K562 (cell line): Measurements from ENCODE around the gene CADPS2. TPM values are rescaled to one million over a fixed set of nuclear protein-coding genes. Genes with fewer than 3 reads are reported as not detected.

Experiments used
- ATAC-seq: fragments of 200-7000 bp; cut with Tn5 transposase; 3 replicates; pipeline ENCODE4 v1.9.1; 2020; ENCODE audit warnings: moderate library complexity
- BruUV-seq: library from RNA; stranded (reverse); fragments of 400-500 nt; replicated peaks from 2 replicates; lab custom pipeline; 2021; lab: Mats Ljungman, UMichigan
- CTCF ChIA-PET: fragments of 300-600 bp; formaldehyde crosslinking; extraction: SDS; loops from one replicate; lab custom pipeline; 2021; ENCODE audit warnings: low intra/inter-chr PET ratio; lab: Yijun Ruan, JAX
- POLR2A ChIA-PET: fragments of 300-600, 350-650 bp; sonication (Branson Sonifier 250); formaldehyde crosslinking; extraction: SDS; loops from one replicate; lab custom pipeline; 2021; ENCODE audit warnings: antibody characterized with exemption, inconsistent platforms; lab: Yijun Ruan, JAX
- DNase-seq, 4 experiments: peaks; one replicate each; pipeline versions ENCODE4 v3.0.0 to v3.0.0-alpha.2; 2011 to 2018; ENCODE audit warnings: low spot score in 3 of 4, mixed read lengths in 3 of 4; ENCODE audit errors: extremely low read depth in 1 of 4
- FAIRE-seq: peaks from 2 replicates; lab custom pipeline; 2011; peaks lifted over from hg19 to GRCh38; lab: Jason Lieb, UNC
- H2AFZ ChIP-seq: 2 replicates; pipeline ENCODE4 v1.6.0; 2011; ENCODE audit warnings: low read depth, low read length, control low read depth, inconsistent platforms
- H3K27ac ChIP-seq: fragments of 200-600 bp; 3 replicates; pipeline ENCODE4 v1.8.0; 2011; ENCODE audit warnings: low read depth, mild to moderate bottlenecking, control low read depth, inconsistent platforms, low read length, moderate library complexity, mixed read lengths; ENCODE audit errors: extremely low read depth
- H3K27me3 ChIP-seq, 2 experiments: fragments of 300-600 bp in 1 of 2; 2 replicates in 1 of 2; 3 replicates in 1 of 2; pipeline versions ENCODE4 v1.6.0 to v1.8.0; 2011; ENCODE audit warnings: inconsistent platforms in 2 of 2, low read length in 2 of 2, mild to moderate bottlenecking in 1 of 2, mixed read lengths in 1 of 2, moderate library complexity in 1 of 2; ENCODE audit not compliant: control insufficient read depth in 2 of 2, insufficient read depth in 2 of 2
- H3K36me3 ChIP-seq: fragments of 300-600 bp; 3 replicates; pipeline ENCODE4 v1.8.0; 2011; ENCODE audit warnings: mild to moderate bottlenecking, low read length, inconsistent platforms; ENCODE audit not compliant: control insufficient read depth, insufficient read depth
- H3K4me1 ChIP-seq, 2 experiments: fragments of 200-600 bp in 1 of 2; replicated peaks in 1 of 2; 2 replicates in 1 of 2; 3 replicates in 1 of 2; pipeline versions ENCODE4 v1.5.1 to v1.8.0; 2011; ENCODE audit warnings: inconsistent platforms in 2 of 2, low read length in 2 of 2, mild to moderate bottlenecking in 1 of 2, mixed read lengths in 1 of 2, moderate library complexity in 1 of 2; ENCODE audit not compliant: control insufficient read depth in 2 of 2, insufficient read depth in 2 of 2
- H3K4me2 ChIP-seq: 2 replicates; pipeline ENCODE4 v1.6.1; 2011; ENCODE audit warnings: low read length, control low read depth, inconsistent platforms, mixed read lengths; ENCODE audit not compliant: insufficient read depth
- H3K4me3 ChIP-seq: fragments of 200-600 bp; sonication (generic), shearing (Covaris generic); 2 replicates; pipeline ENCODE4 v1.5.1; 2016; ENCODE audit warnings: control low read depth, inconsistent platforms
- H3K79me2 ChIP-seq: fragments of 200-600 bp; 3 replicates; pipeline ENCODE4 v1.8.0; 2011; ENCODE audit warnings: low read length, inconsistent platforms; ENCODE audit not compliant: control insufficient read depth, insufficient read depth
- H3K9ac ChIP-seq, 2 experiments: 2 replicates each; pipeline versions ENCODE4 v1.6.0 to v1.6.1; 2011; ENCODE audit warnings: low read depth in 2 of 2, low read length in 2 of 2, control low read depth in 1 of 2, inconsistent platforms in 1 of 2, mild to moderate bottlenecking in 1 of 2, mixed read lengths in 1 of 2; ENCODE audit not compliant: insufficient read depth in 1 of 2
- H3K9me1 ChIP-seq: one replicate; pipeline ENCODE4 v1.6.0; 2011; ENCODE audit warnings: inconsistent platforms, mild to moderate bottlenecking, low read length, moderate library complexity; ENCODE audit not compliant: control insufficient read depth, insufficient read depth
- H3K9me3 ChIP-seq: replicated peaks from 2 replicates; pipeline ENCODE4 v1.5.1; 2011; ENCODE audit warnings: low read depth, low read length, inconsistent platforms; ENCODE audit not compliant: control insufficient read depth, insufficient read depth
- H4K20me1 ChIP-seq: replicated peaks from 2 replicates; pipeline ENCODE4 v1.6.1; 2011; ENCODE audit warnings: low read length, inconsistent platforms, mixed read lengths; ENCODE audit not compliant: control insufficient read depth, insufficient read depth
- DLX4 ChIP-seq: fragments of 250-450 bp; sonication (Bioruptor Pico); IDR thresholded peaks from 2 replicates; pipeline ENCODE4 v1.6.1; 2021; ENCODE audit warnings: mild to moderate bottlenecking
- FUS ChIP-seq: fragments of 200-400 bp; formaldehyde crosslinking; optimal IDR thresholded peaks from 2 replicates; pipeline ENCODE3; 2017; ENCODE audit warnings: low read depth, low read length
- HDAC6 ChIP-seq: IDR thresholded peaks from 2 replicates; pipeline ENCODE4 v1.6.1; 2012; ENCODE audit warnings: low read depth, mild to moderate bottlenecking, control low read depth, inconsistent platforms, low read length, moderate library complexity
- KHSRP ChIP-seq: fragments of 450-650 bp; IDR thresholded peaks from 2 replicates; pipeline ENCODE4 v1.6.1; 2017
- NFATC3 ChIP-seq: fragments of 450-650 bp; IDR thresholded peaks from 2 replicates; pipeline ENCODE4 v1.6.1; 2017; ENCODE audit warnings: mild to moderate bottlenecking
- ZBTB2 ChIP-seq: fragments of 450-650 bp; IDR thresholded peaks from 2 replicates; pipeline ENCODE4 v1.6.1; 2016; ENCODE audit warnings: antibody characterized with exemption
- ZNF12 ChIP-seq: sonication (generic); formaldehyde crosslinking; IDR thresholded peaks from 2 replicates; pipeline ENCODE4 v1.4.0; 2020; ENCODE audit warnings: mild to moderate bottlenecking, missing genetic modification reagents
- ZNF124 ChIP-seq: sonication (generic); formaldehyde crosslinking; IDR thresholded peaks from 2 replicates; pipeline ENCODE4 v1.8.1; 2022; ENCODE audit warnings: missing genetic modification reagents
- ZNF184 ChIP-seq: sonication (generic); formaldehyde crosslinking; IDR thresholded peaks from 2 replicates; pipeline ENCODE4 v1.5.0; 2020; ENCODE audit warnings: missing genetic modification reagents
- ZNF282 ChIP-seq: sonication (generic); formaldehyde crosslinking; IDR thresholded peaks from 2 replicates; pipeline ENCODE4 v1.8.1; 2023; ENCODE audit warnings: missing genetic modification reagents
- WGBS: fragments of 100-300 bp; shearing (Covaris generic); methylation state at CpG from one replicate; pipeline ENCODE4 v1.1.6; 2016; ENCODE audit warnings: low coverage, mixed read lengths; ENCODE audit not compliant: insufficient coverage; ENCODE audit errors: missing lambda C conversion rate; 5-methylcytosine and 5-hydroxymethylcytosine counted together
- in situ Hi-C: fragments of 300-500 bp; cut with MboI; formaldehyde crosslinking; loops from 4 replicates; pipeline ENCODE4 v1.15.0; 2018; ENCODE audit warnings: inconsistent platforms, mixed read lengths
- intact Hi-C: fragments of 100-400 bp; cut with micrococcal nuclease; formaldehyde crosslinking; loops from 2 replicates; pipeline ENCODE4 v1.14.2; 2022
- polyA plus RNA-seq, 8 experiments: library from polyadenylated mRNA; depleted of rRNA in 4 of 8; stranded (reverse) in 5 of 8; unstranded in 3 of 8; fragments of >200 nt; fragmentation: Nextera tagmentation in 2 of 8; fragmentation: Illumina TruSeq in 1 of 8; extraction: Ambion mirVana in 2 of 8; extraction: Trizol in 1 of 8; gene quantifications; 2 replicates each; pipeline versions ENCODE4 v1.2.1 to v1.2.3, GENCODE V29; 2011 to 2014; ENCODE audit warnings: inconsistent platforms in 1 of 8, missing spikeins in 1 of 8
- total RNA-seq, 7 experiments: library from RNA; depleted of rRNA in 6 of 7; stranded (reverse); fragments of >200 nt in 6 of 7; fragmentation: Illumina TruSeq in 2 of 7; extraction: Trizol in 2 of 7; gene quantifications; 2 replicates each; pipeline versions ENCODE4 v1.2.1 to v1.2.3, GENCODE V29; 2011 to 2021; ENCODE audit warnings: low replicate concordance in 1 of 7
- TF ChIP-seq, protein P1 (sequence below): sonication (generic); formaldehyde crosslinking; IDR thresholded peaks from 2 replicates; pipeline ENCODE4 v1.8.0; 2022; ENCODE audit warnings: mild to moderate bottlenecking, missing genetic modification reagents

The CADPS2 gene
- total and polyA plus RNA-seq, 9 of the 15 experiments (the other 6 are each of a cell fraction or from before 2014, with no cell fraction given) = 0.03 to 0.14 (median 0.04) TPM; not detected in 1

DNA sequence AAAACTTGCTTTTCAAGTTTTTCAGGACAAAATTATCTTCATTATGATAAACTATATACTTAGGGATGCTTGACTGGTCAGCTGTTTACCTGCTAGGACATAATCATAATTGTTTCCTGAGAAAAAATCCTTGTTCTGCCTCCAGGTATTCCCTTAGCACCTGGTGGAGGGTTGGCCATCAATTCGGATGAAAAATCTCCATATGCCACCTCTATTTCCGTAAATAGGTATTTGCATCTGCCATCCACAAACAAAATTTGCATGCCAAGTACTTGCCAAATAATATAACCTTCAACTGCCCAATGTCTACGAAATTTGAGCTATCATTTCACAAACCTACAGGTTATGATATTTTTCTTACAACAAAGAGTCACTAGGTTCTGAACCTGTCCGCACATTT lies 313.6 kb downstream of the CADPS2 start:
- POLR2A ChIA-PET = no interaction called here
- TF ChIP-seq, protein P1, sequence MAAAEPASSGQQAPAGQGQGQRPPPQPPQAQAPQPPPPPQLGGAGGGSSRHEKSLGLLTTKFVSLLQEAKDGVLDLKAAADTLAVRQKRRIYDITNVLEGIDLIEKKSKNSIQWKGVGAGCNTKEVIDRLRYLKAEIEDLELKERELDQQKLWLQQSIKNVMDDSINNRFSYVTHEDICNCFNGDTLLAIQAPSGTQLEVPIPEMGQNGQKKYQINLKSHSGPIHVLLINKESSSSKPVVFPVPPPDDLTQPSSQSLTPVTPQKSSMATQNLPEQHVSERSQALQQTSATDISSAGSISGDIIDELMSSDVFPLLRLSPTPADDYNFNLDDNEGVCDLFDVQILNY (CRISPR knock-in tag) = no peak
- TF ChIP-seq ZNF184 (no peak), HDAC6 (no peak), FUS (no peak), ZNF124 (CRISPR knock-in tag) (no peak), KHSRP (no peak), NFATC3 (no peak), ZBTB2 (no peak), DLX4 (CRISPR knock-in tag) (no peak), ZNF12 (CRISPR knock-in tag) (no peak), ZNF282 (CRISPR knock-in tag) (no peak)
- TF ChIP-seq, all 486 proteins: peak for 0
- H2AFZ ChIP-seq = no peak overlapping the region
- H3K36me3 ChIP-seq = no peaks in the 10 kb centered on the region
- in situ Hi-C loops = no loop called here
- H3K9me3 ChIP-seq = no peaks in the 10 kb centered on the region; the same call in 1 of the 2 replicates
- WGBS = 1% methylated on average over 4 of the region's 4 CpGs
- ATAC-seq (no peak), DNase-seq (no peak), FAIRE-seq (no peak)
- H3K79me2 ChIP-seq = no peaks in the 10 kb centered on the region
- intact Hi-C loops = no loop called here
- no peak overlapping the region for H3K27ac ChIP-seq
- no peak overlapping the region for H3K4me3 ChIP-seq
- H3K9ac ChIP-seq = no peak overlapping the region
- no peaks in the 10 kb centered on the region for H3K27me3 ChIP-seq
- CTCF ChIA-PET = no interaction called here
- H3K4me2 ChIP-seq = no peak overlapping the region
- no peaks in the 10 kb centered on the region for H3K4me1 ChIP-seq
- no peaks in the 10 kb centered on the region for H3K9me1 ChIP-seq
- BruUV-seq = no TSS peak
- no peaks in the 10 kb centered on the region for H4K20me1 ChIP-seq
